ENCODE data around the gene TNP2.

The TNP2 gene

GRCh38 chr16:11254913-11255736 is 14.0 kb downstream of the TNP2 start:
- DNase-seq = peak; percentile 65

DNA sequence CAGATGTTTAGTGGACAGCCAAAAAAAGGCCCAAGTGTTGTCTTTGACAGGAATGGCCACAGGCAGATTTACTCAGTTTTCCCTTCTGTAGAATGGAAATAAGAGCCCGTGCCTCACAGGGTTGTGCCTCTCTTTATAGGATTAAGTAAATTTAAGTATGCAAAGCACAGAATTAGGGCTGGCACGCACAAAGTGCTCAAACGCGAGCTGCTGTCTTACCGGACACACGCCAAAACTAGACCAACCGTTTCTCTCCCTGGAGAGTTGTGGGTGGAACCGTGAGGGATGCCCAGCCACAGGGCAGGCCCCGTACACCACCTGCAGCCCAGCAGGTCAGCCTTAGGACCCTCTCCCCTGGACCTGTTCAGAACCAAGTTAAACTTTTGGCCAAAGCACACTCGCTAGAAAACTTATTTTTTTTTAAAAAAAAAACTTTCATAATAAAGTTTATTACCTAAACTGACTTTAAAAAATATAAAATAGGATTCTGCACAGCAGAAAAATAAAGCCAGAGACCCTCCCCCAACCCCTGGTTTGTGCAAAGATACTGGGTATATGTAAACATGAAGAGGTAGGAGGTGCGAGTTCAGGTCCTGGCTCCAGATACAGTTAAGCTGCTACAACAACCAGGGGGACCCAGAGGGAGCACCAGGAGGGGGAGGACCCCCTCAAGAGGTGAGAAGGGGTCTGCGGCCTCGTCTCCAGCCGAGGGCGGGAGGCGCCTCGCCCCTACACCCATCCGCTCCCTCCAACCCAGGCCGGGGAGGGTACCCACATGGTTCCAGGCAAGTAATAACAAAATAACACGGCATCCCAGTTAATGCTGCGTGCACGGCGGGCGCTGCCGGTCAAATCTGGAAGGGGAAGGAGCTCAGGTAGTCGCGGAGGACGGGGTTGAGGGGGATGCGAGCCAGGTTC is 14.9 kb downstream of the TNP2 start:
- no peak for DNase-seq

DNA sequence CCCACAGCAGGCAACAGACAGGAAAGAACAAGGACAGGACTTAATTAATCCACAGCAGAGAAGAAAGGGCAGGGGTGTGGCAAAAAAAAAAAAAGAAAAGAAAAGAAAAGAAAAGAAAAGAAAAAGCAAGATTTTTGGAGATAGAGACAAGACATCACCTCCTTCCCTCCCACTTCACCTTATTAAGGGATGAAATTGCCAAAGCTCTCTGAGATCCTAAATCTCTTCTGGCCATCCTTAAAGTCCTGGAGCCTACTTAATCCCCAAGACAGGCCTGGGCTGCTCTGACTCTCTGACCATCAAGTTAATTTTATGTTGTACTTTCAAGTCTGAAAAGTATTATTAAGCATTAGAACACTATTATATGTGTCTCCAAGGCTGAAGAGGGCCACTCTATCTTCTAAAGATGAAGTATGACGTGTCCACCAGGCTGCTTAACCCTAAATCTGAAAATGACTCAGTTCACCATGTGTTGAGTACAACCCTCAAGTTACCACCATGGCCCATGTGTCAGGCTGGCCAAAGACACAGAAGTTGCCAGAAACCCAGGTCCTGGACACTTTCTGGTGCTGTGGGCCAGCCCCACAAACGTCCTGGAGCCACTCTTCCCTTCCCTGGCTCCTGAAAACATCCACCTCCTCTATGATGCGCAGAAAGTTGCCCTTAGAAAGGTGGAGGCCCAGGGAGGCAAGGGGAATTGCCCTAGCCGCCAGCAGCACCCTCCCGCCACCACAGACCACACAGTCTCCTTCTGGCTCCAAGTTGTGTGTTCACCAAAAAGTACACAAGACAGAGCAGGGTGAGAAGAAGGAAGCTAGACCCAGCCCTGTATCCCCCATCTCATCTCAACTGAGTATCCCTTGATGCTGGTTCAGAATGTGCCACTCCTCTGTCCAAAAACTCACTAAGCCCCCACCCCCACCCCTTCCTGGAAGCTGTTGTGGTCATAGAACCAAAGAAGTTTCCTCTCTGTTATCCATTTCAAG is 15.8 kb downstream of the TNP2 start:
- peak; percentile 67 for DNase-seq

- no peak for DNase-seq
These were observed 16.6 kb downstream of the TNP2 start for GRCh38 chr16:11252482-11252931.

- peak; percentile 78 for DNase-seq
These were observed 17.3 kb downstream of the TNP2 start for GRCh38 chr16:11251525-11252481.

DNA sequence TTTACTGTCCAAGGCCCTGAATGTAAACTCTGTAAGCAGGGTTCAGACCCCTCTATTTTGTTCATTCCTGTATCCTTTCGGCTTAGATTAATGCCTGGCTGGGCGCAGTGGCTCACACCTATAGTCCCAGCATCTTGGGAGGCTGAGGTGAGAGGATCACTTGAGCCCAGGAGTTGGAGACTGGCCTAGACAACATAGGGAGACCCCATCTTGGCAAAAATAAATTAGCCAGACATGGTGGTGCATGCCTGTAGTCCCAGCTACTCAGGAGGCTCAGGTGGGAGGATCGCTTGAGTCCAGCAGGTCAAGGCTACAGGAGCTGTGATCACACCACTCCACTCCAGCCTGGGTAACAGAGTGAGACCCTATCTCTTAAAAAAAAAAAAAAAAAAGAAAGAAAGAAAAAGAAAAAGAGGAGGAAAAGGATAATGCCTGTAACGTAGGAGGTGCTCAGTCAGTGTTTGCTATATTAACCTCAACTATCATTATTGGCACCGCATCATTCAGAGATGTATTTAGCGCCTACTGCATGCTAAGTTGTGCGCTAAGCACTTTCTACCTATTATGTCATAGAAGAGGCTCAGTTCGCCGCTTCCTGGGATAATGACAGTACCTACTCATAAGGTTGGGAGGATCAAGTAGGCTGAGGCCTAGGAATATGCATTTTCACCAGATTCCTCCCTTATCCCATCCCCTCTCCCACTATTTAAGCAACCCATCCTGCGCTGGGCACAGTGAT is 18.2 kb downstream of the TNP2 start:
- DNase-seq = no peak

DNA sequence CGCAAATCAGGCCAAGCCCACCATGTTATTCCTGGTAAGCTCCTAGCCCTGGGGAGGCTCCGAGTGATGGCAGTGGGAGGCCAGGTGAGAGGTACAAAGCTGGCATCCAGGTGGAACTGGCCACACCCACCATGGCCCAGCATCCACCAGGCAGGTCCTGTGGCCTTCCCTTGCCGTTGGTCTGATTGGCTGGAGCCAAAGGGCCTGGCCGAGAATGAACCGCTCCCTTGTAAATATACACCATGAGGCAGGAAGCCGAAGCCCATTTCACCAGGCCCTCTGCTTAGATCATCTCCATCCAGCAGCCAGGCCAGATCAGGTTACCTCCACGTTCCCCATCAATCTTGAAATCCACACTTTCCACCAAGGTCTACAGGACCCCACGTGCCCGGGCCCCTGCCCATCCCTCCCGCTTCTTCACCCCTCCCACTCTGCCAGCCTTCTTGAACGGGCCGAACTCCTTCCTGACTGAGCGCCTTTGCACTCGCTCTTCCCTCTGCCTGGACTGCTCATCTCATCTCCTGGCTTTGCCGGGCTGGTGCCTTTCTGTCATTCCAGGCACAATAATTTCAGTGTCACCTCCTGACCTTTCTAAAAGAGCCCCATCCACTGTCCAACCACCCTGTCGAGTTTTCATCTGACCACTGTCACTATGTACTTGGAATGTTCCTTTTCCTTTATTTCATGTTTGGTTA is 18.9 kb downstream of the TNP2 start:
- DNase-seq = no peak

DNA sequence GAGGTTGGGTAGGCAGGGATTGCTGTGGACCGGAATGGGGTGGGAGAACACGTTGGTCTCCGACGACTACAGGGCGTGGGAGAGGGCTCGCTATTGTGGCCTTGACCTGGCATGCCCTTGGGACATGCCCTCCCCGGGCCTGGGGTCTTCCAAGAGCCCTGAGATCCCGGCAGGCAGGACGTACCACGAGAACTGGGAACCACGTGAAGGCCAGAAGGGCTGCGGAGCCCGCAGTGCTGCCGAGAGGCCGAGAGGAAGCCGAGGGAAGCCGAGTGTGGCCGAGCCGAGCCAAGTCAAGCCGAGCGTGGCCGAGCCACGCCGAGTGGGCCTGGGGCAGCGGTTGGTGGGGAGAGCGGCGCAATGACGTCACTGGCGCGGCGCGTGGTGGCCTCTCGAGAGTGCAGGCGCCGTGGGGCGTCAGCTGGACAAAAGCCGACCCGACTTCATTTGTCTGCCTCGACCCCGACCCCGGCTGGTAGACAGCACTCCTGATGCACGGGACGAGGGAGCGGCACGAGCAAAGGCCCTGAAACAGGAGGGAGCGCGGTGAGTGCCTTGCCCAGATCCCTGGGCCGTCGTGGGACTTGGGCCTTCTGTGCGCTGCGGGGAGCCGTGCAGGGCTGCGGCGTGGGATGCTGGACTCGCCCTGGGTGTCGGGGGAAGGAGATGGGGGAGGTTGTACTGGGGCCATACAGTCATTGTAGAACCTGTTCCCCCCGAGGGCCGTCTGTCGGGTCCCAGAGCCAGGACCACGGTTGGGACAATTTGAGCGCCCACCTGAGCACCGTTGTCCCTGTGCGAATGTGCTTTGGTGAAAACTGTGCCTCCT is 19.7 kb downstream of the TNP2 start:
- no peak for DNase-seq

GRCh38 chr16:11248133-11248532 is 21.0 kb downstream of the TNP2 start:
- DNase-seq = no peak

- no peak for DNase-seq
These were observed 23.1 kb downstream of the TNP2 start for GRCh38 chr16:11245988-11246387.

DNA sequence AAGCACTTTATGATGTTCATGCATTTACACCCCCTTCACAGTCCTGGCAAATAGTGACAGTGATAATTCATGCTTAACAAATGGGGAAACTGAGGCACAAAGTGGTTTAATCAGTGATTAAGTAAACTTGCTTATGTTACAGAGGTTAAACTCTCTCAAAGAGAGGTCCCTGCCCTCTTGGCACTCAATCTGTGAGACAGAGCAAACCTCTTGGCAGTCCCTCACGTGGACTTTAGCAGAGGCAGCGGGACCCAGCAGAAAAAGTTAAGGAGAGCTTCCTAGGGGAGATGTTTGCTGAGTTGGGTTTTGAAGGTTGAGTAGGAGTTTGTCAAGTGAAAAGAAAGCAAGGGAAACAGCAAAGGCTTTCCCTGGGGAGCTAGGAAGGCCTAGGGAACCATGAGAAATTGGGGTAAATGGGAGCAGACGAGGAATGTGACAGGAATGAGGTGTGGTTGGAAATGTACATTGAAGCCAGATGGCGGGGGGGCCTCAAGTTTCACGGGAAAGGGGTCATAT is 23.8 kb downstream of the TNP2 start:
- no peak for DNase-seq

DNA sequence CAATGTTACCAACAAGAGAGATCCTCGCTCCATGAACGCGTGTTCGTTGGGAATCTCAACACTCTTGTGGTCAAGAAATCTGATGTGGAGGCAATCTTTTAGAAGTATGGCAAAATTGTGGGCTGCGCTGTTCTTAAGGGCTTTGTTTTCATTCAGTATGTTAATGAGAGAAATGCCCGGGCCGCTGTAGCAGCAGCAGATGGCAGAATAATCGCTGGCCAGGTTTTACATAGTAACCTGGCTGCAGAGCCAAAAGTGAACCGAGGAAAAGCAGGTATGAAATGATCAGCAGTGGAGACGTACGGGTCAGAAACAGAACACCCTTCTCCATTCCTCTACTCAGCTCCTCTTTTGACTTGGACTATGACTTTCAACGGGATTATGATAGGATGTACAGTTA is 26.5 kb downstream of the TNP2 start:
- DNase-seq = no peak

DNA sequence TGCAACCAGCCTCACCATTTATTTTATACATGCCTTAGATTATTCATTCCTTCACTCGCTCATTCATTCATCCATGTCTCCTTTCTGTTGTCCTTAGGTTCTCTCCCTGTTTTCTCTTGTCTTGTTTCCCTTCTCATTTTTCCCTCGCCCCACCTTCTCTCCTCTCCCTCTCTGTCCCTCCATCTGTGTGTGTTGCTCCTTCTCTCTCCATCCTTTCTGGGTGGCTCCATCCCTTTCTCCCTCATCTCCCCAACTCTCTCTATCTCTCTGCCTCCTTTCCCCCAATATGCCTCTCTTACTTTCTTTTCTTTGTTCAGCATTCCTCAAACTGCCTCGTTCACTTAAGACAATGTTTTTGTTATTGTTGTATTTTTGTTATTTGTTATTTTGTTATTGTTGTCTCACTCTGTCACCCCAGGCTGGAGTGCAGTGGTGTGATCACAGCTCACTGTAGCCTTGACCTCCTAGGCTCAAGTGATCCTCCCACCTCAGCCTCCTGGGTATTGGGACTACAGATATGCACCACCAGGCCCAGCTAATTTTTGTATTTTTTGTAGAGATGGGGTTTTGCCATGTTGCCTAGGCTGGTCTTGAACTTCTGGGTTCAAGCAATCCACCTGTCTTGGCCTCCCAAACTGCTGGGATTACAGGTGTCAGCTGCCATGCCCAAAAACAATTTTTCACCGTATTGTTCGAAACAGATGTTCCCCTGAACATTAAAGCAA is 27.5 kb downstream of the TNP2 start:
- no peak for DNase-seq

DNA sequence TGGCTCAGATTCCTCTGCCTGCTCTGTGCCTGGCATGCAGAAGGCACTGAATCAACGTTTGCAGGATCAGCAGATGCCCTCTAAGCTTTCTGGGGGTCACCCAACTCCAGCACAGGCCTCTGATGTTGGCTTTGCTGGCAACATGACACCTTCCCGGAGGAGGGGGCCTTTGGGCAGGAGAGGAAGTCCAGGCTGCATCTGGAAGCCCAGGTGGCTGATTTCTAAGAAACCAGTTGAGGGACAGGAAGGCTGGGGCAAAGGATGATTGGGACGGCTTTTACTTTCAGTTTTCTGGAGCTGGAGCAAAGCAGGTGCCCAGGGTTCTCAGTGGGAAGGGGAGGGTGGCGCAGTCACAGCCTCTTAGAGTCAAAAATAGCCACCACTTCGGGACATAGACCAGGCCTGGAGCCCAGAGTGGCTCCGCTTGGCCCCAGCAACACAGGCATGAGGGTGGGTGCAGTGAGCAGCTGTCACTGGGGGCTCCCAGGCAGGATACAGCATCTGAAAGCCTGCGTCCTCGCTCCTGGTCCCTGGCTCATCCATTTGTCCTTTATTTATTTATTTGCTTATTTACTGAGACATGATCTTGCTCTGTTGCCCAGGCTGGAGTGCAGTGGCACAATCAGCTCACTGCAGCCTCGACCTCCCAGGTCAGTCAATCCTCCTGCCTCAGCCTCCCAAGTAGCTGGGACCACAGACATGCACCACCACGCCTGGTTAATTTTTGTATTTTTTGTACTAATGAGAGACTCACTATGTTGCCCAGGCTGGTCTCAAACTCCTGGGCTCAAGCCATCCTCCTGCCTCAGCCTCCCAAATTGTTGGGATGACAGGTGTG is 28.3 kb downstream of the TNP2 start:
- no peak for DNase-seq

- DNase-seq = no peak
These were observed 29.2 kb downstream of the TNP2 start for GRCh38 chr16:11239644-11240632.
